HEK293 (cell line): Measurements from ENCODE around the gene INKA2.

Experiments used
- CTCF ChIA-PET: fragments of 350-600 bp; formaldehyde crosslinking; extraction: SDS; loops from one replicate; lab custom pipeline; 2021; ENCODE audit warnings: antibody characterized with exemption; lab: Yijun Ruan, JAX
- POLR2A ChIA-PET: fragments of 300-600 bp; formaldehyde crosslinking; extraction: SDS; loops from one replicate; lab custom pipeline; 2020; ENCODE audit warnings: antibody characterized with exemption, inconsistent platforms; lab: Yijun Ruan, JAX
- H3K27ac ChIP-seq: fragments of 200-500 bp; sonication (Bioruptor generic); 2 replicates; pipeline ENCODE4 v1.5.1; 2014; ENCODE audit warnings: low read depth, low read length, control low read depth, inconsistent platforms; ENCODE audit errors: extremely low read depth
- H3K36me3 ChIP-seq, 2 experiments: fragments of 200-500 bp in 1 of 2; sonication (Bioruptor generic) in 1 of 2; 1 replicate in 1 of 2; 2 replicates in 1 of 2; pipeline ENCODE4 v1.5.1; 2014 to 2017; ENCODE audit warnings: inconsistent platforms in 2 of 2, low read length in 2 of 2; ENCODE audit not compliant: control insufficient read depth in 2 of 2, insufficient read depth in 1 of 2
- H3K4me1 ChIP-seq: fragments of 200-500 bp; sonication (Bioruptor generic); 2 replicates; pipeline ENCODE4 v1.5.1; 2014; ENCODE audit warnings: mild to moderate bottlenecking, low read length, inconsistent platforms; ENCODE audit not compliant: control insufficient read depth, insufficient read depth
- H3K4me3 ChIP-seq: 2 replicates; pipeline ENCODE4 v1.5.1; 2011; ENCODE audit warnings: low read depth, mild to moderate bottlenecking, control low read depth, low read length, moderate library complexity
- H3K9me3 ChIP-seq: fragments of 200-500 bp; sonication (Bioruptor generic); 2 replicates; pipeline ENCODE4 v1.5.1; 2014; ENCODE audit warnings: low read depth, low read length, inconsistent platforms; ENCODE audit not compliant: control insufficient read depth, insufficient read depth
- KLF16 ChIP-seq: fragments of 450-650 bp; formaldehyde crosslinking; IDR thresholded peaks from 2 replicates; pipeline ENCODE4 v1.5.1; 2017; ENCODE audit warnings: missing biosample characterization, missing genetic modification characterization
- PBX3 ChIP-seq: sonication (generic); formaldehyde crosslinking; IDR thresholded peaks from 2 replicates; pipeline ENCODE4 v1.8.1; 2022; ENCODE audit warnings: mild to moderate bottlenecking, moderate library complexity, missing genetic modification reagents
- SCRT2 ChIP-seq: fragments of 450-650 bp; formaldehyde crosslinking; IDR thresholded peaks from 2 replicates; pipeline ENCODE4 v1.5.1; 2016; ENCODE audit warnings: missing biosample characterization, missing genetic modification characterization
- TSHZ1 ChIP-seq: fragments of 450-650 bp; formaldehyde crosslinking; IDR thresholded peaks from 2 replicates; pipeline ENCODE4 v1.5.1; 2016; ENCODE audit warnings: missing biosample characterization, missing genetic modification characterization, borderline replicate concordance
- ZFP3 ChIP-seq: fragments of 450-650 bp; formaldehyde crosslinking; IDR thresholded peaks from 2 replicates; pipeline ENCODE4 v1.5.1; 2016; ENCODE audit warnings: low read depth, missing biosample characterization, missing genetic modification characterization
- ZNF138 ChIP-seq: fragments of 450-650 bp; formaldehyde crosslinking; IDR thresholded peaks from 2 replicates; pipeline ENCODE4 v1.5.1; 2016; ENCODE audit warnings: missing biosample characterization, missing genetic modification characterization, borderline replicate concordance
- ZNF174 ChIP-seq: fragments of 450-650 bp; formaldehyde crosslinking; IDR thresholded peaks from 2 replicates; pipeline ENCODE4 v1.5.0; 2017; ENCODE audit warnings: missing biosample characterization, mild to moderate bottlenecking, missing genetic modification characterization
- ZNF350 ChIP-seq: fragments of 450-650 bp; formaldehyde crosslinking; IDR thresholded peaks from 2 replicates; pipeline ENCODE4 v1.5.0; 2017; ENCODE audit warnings: missing biosample characterization, mild to moderate bottlenecking, missing genetic modification characterization
- ZNF416 ChIP-seq: fragments of 450-650 bp; formaldehyde crosslinking; IDR thresholded peaks from 2 replicates; pipeline ENCODE4 v1.5.1; 2016; ENCODE audit warnings: missing biosample characterization, missing genetic modification characterization
- ZNF529 ChIP-seq: fragments of 450-650 bp; formaldehyde crosslinking; IDR thresholded peaks from 2 replicates; pipeline ENCODE4 v1.5.1; 2017; ENCODE audit warnings: missing genetic modification characterization, missing biosample characterization; ENCODE audit not compliant: insufficient replicate concordance
- ZNF530 ChIP-seq: fragments of 450-650 bp; formaldehyde crosslinking; IDR thresholded peaks from 2 replicates; pipeline ENCODE4 v1.5.1; 2016; ENCODE audit warnings: low read depth, missing biosample characterization, missing genetic modification characterization
- ZNF571 ChIP-seq: fragments of 450-650 bp; formaldehyde crosslinking; IDR thresholded peaks from 2 replicates; pipeline ENCODE4 v1.5.0; 2017; ENCODE audit warnings: missing biosample characterization, missing genetic modification characterization
- ZNF596 ChIP-seq: fragments of 450-650 bp; IDR thresholded peaks from 2 replicates; pipeline ENCODE4 v1.5.0; 2018; ENCODE audit warnings: missing biosample characterization, mild to moderate bottlenecking, missing genetic modification characterization, moderate library complexity
- ZSCAN16 ChIP-seq: fragments of 450-650 bp; formaldehyde crosslinking; IDR thresholded peaks from 2 replicates; pipeline ENCODE4 v1.5.1; 2016; ENCODE audit warnings: missing biosample characterization, missing genetic modification characterization
- ZSCAN4 ChIP-seq: fragments of 450-650 bp; formaldehyde crosslinking; IDR thresholded peaks from 2 replicates; pipeline ENCODE4 v1.5.1; 2017; ENCODE audit warnings: missing biosample characterization, missing genetic modification characterization
- TF ChIP-seq, protein P1 (sequence below): fragments of 450-650 bp; formaldehyde crosslinking; IDR thresholded peaks from 2 replicates; pipeline ENCODE4 v1.5.1; 2017; ENCODE audit warnings: missing biosample characterization, missing genetic modification characterization
- TF ChIP-seq, protein P2 (sequence below): fragments of 450-650 bp; formaldehyde crosslinking; IDR thresholded peaks from 2 replicates; pipeline ENCODE4 v1.5.1; 2016; ENCODE audit warnings: missing biosample characterization, missing genetic modification characterization, borderline replicate concordance
- TF ChIP-seq, protein P3 (sequence below): fragments of 450-650 bp; formaldehyde crosslinking; IDR thresholded peaks from 2 replicates; pipeline ENCODE4 v1.5.1; 2016; ENCODE audit warnings: missing biosample characterization, missing genetic modification characterization
- TF ChIP-seq, protein P4 (sequence below): fragments of 450-650 bp; formaldehyde crosslinking; IDR thresholded peaks from 2 replicates; pipeline ENCODE4 v1.5.1; 2016; ENCODE audit warnings: missing biosample characterization, missing genetic modification characterization

INKA2 gene

DNA sequence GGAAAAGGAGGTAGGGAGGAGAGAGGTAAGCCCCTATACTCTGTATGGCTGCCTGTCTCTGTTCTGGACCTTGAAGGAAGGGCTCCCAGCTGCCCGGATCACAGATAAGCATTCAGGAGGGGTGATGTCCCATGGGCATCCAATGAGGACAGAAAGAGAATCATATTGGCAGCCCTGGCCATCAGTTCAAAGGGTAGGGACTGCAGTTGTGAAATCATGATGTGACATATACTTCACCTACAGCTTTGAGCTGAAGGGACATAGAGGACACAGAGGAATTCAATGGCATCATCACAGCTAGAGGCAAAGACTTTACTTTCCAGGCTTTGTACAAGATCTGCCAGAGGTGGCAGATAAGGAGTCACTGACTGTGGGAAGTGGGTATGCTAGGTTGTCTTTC is 38.1 kb upstream of the INKA2 start:
- ChIA-PET CTCF (no interaction called here), POLR2A (no interaction called here)
- Histone ChIP-seq H3K36me3 (no peaks in the 10 kb centered on the region), H3K27ac (no peak overlapping the region), H3K4me3 (no peak overlapping the region), H3K9me3 (no peaks in the 10 kb centered on the region), H3K4me1 (no peaks in the 10 kb centered on the region)
- TF ChIP-seq ZSCAN4 (tag by site-specific recombination) (no peak), SCRT2 (no peak), KLF16 (tag by site-specific recombination) (no peak), ZNF138 (tag by site-specific recombination) (no peak), TSHZ1 (no peak), ZNF529 (tag by site-specific recombination) (no peak), ZFP3 (tag by site-specific recombination) (no peak), ZNF350 (tag by site-specific recombination) (no peak), ZSCAN16 (tag by site-specific recombination) (no peak), ZNF596 (tag by site-specific recombination) (no peak), ZNF530 (tag by site-specific recombination) (no peak), ZNF174 (tag by site-specific recombination) (no peak), ZNF416 (tag by site-specific recombination) (no peak), PBX3 (CRISPR knock-in tag) (no peak), ZNF571 (tag by site-specific recombination) (no peak)
- TF ChIP-seq, protein P1, sequence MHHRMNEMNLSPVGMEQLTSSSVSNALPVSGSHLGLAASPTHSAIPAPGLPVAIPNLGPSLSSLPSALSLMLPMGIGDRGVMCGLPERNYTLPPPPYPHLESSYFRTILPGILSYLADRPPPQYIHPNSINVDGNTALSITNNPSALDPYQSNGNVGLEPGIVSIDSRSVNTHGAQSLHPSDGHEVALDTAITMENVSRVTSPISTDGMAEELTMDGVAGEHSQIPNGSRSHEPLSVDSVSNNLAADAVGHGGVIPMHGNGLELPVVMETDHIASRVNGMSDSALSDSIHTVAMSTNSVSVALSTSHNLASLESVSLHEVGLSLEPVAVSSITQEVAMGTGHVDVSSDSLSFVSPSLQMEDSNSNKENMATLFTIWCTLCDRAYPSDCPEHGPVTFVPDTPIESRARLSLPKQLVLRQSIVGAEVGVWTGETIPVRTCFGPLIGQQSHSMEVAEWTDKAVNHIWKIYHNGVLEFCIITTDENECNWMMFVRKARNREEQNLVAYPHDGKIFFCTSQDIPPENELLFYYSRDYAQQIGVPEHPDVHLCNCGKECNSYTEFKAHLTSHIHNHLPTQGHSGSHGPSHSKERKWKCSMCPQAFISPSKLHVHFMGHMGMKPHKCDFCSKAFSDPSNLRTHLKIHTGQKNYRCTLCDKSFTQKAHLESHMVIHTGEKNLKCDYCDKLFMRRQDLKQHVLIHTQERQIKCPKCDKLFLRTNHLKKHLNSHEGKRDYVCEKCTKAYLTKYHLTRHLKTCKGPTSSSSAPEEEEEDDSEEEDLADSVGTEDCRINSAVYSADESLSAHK (tag by site-specific recombination): no peak
- TF ChIP-seq, protein P2, sequence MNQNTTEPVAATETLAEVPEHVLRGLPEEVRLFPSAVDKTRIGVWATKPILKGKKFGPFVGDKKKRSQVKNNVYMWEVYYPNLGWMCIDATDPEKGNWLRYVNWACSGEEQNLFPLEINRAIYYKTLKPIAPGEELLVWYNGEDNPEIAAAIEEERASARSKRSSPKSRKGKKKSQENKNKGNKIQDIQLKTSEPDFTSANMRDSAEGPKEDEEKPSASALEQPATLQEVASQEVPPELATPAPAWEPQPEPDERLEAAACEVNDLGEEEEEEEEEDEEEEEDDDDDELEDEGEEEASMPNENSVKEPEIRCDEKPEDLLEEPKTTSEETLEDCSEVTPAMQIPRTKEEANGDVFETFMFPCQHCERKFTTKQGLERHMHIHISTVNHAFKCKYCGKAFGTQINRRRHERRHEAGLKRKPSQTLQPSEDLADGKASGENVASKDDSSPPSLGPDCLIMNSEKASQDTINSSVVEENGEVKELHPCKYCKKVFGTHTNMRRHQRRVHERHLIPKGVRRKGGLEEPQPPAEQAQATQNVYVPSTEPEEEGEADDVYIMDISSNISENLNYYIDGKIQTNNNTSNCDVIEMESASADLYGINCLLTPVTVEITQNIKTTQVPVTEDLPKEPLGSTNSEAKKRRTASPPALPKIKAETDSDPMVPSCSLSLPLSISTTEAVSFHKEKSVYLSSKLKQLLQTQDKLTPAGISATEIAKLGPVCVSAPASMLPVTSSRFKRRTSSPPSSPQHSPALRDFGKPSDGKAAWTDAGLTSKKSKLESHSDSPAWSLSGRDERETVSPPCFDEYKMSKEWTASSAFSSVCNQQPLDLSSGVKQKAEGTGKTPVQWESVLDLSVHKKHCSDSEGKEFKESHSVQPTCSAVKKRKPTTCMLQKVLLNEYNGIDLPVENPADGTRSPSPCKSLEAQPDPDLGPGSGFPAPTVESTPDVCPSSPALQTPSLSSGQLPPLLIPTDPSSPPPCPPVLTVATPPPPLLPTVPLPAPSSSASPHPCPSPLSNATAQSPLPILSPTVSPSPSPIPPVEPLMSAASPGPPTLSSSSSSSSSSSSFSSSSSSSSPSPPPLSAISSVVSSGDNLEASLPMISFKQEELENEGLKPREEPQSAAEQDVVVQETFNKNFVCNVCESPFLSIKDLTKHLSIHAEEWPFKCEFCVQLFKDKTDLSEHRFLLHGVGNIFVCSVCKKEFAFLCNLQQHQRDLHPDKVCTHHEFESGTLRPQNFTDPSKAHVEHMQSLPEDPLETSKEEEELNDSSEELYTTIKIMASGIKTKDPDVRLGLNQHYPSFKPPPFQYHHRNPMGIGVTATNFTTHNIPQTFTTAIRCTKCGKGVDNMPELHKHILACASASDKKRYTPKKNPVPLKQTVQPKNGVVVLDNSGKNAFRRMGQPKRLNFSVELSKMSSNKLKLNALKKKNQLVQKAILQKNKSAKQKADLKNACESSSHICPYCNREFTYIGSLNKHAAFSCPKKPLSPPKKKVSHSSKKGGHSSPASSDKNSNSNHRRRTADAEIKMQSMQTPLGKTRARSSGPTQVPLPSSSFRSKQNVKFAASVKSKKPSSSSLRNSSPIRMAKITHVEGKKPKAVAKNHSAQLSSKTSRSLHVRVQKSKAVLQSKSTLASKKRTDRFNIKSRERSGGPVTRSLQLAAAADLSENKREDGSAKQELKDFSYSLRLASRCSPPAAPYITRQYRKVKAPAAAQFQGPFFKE: no peak
- TF ChIP-seq, protein P3, sequence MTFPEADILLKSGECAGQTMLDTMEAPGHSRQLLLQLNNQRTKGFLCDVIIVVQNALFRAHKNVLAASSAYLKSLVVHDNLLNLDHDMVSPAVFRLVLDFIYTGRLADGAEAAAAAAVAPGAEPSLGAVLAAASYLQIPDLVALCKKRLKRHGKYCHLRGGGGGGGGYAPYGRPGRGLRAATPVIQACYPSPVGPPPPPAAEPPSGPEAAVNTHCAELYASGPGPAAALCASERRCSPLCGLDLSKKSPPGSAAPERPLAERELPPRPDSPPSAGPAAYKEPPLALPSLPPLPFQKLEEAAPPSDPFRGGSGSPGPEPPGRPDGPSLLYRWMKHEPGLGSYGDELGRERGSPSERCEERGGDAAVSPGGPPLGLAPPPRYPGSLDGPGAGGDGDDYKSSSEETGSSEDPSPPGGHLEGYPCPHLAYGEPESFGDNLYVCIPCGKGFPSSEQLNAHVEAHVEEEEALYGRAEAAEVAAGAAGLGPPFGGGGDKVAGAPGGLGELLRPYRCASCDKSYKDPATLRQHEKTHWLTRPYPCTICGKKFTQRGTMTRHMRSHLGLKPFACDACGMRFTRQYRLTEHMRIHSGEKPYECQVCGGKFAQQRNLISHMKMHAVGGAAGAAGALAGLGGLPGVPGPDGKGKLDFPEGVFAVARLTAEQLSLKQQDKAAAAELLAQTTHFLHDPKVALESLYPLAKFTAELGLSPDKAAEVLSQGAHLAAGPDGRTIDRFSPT (tag by site-specific recombination): no peak
- TF ChIP-seq, protein P4, sequence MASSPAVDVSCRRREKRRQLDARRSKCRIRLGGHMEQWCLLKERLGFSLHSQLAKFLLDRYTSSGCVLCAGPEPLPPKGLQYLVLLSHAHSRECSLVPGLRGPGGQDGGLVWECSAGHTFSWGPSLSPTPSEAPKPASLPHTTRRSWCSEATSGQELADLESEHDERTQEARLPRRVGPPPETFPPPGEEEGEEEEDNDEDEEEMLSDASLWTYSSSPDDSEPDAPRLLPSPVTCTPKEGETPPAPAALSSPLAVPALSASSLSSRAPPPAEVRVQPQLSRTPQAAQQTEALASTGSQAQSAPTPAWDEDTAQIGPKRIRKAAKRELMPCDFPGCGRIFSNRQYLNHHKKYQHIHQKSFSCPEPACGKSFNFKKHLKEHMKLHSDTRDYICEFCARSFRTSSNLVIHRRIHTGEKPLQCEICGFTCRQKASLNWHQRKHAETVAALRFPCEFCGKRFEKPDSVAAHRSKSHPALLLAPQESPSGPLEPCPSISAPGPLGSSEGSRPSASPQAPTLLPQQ: no peak
